ENCODE measurements around the gene METTL25B.

Gene METTL25B

GRCh38 chr1:156727926-156728598 lies at the start of gene METTL25B:
Gene METTL25B (plus strand): TSS chr1:156728469. CDS start chr1:156729105, 636 bp downstream.
- H3K36me3 ChIP-seq (ENCODE audit: insufficient read depth, low read length), result peaks cover 13% of the 10 kb centered on the region
- H3K9ac ChIP-seq (ENCODE audit: low read depth, low read length), result peak within 1 kb of the TSS; percentile 97
- H3K4me1 ChIP-seq (ENCODE audit: insufficient read depth, low read length), result peaks cover 8% of the 10 kb centered on the region
- no peaks in the 10 kb centered on the region for H3K9me3 ChIP-seq (ENCODE audit: control insufficient read depth, insufficient read depth, low read length)

GRCh38 chr1:156680056-156680455 lies 48.2 kb upstream of the METTL25B start:
- peaks cover 18% of the 10 kb centered on the region; the same call in 1 of the 2 replicates for H3K4me1 ChIP-seq (ENCODE audit: insufficient read depth, low read length)
- H3K9me3 ChIP-seq (ENCODE audit: control insufficient read depth, insufficient read depth, low read length), result no peaks in the 10 kb centered on the region
- H3K36me3 ChIP-seq (ENCODE audit: insufficient read depth, low read length), result no peaks in the 10 kb centered on the region
- H3K9ac ChIP-seq (ENCODE audit: low read depth, low read length), result no peak overlapping the region

GRCh38 chr1:156681196-156681960 lies 46.9 kb upstream of the METTL25B start:
- H3K9ac ChIP-seq (ENCODE audit: low read depth, low read length), result no peak overlapping the region
- H3K4me1 ChIP-seq (ENCODE audit: insufficient read depth, low read length), result peaks cover 18% of the 10 kb centered on the region; the same call in 1 of the 2 replicates
- no peaks in the 10 kb centered on the region for H3K9me3 ChIP-seq (ENCODE audit: control insufficient read depth, insufficient read depth, low read length)
- no peaks in the 10 kb centered on the region for H3K36me3 ChIP-seq (ENCODE audit: insufficient read depth, low read length)

GRCh38 chr1:156682166-156682890 lies 45.9 kb upstream of the METTL25B start:
- Histone ChIP-seq H3K9me3 (ENCODE audit: control insufficient read depth, insufficient read depth, low read length) (no peaks in the 10 kb centered on the region), H3K9ac (ENCODE audit: low read depth, low read length) (no peak overlapping the region), H3K4me1 (ENCODE audit: insufficient read depth, low read length) (peaks cover 18% of the 10 kb centered on the region; the same call in 1 of the 2 replicates), H3K36me3 (ENCODE audit: insufficient read depth, low read length) (no peaks in the 10 kb centered on the region)

- H3K9ac ChIP-seq (ENCODE audit: low read depth, low read length), result no peak overlapping the region
- H3K36me3 ChIP-seq (ENCODE audit: insufficient read depth, low read length), result no peaks in the 10 kb centered on the region
- no peaks in the 10 kb centered on the region for H3K9me3 ChIP-seq (ENCODE audit: control insufficient read depth, insufficient read depth, low read length)
- H3K4me1 ChIP-seq (ENCODE audit: insufficient read depth, low read length), result peaks cover 14% of the 10 kb centered on the region; the same call in 1 of the 2 replicates
Measured at GRCh38 chr1:156684227-156684782, 44.0 kb upstream of the METTL25B start.

- H3K36me3 ChIP-seq (ENCODE audit: insufficient read depth, low read length), result no peaks in the 10 kb centered on the region
- H3K4me1 ChIP-seq (ENCODE audit: insufficient read depth, low read length), result peaks cover 30% of the 10 kb centered on the region
- peak overlapping the region; percentile 36; the same call in 1 of the 2 replicates for H3K9ac ChIP-seq (ENCODE audit: low read depth, low read length)
- no peaks in the 10 kb centered on the region for H3K9me3 ChIP-seq (ENCODE audit: control insufficient read depth, insufficient read depth, low read length)
Measured at GRCh38 chr1:156689035-156689952, 39.0 kb upstream of the METTL25B start.

GRCh38 chr1:156689953-156690674 lies 38.2 kb upstream of the METTL25B start:
- Histone ChIP-seq H3K36me3 (ENCODE audit: insufficient read depth, low read length) (no peaks in the 10 kb centered on the region), H3K9me3 (ENCODE audit: control insufficient read depth, insufficient read depth, low read length) (no peaks in the 10 kb centered on the region), H3K9ac (ENCODE audit: low read depth, low read length) (peak overlapping the region; percentile 24; the same call in 1 of the 2 replicates), H3K4me1 (ENCODE audit: insufficient read depth, low read length) (peaks cover 32% of the 10 kb centered on the region)

- peaks cover 32% of the 10 kb centered on the region for H3K4me1 ChIP-seq (ENCODE audit: insufficient read depth, low read length)
- H3K36me3 ChIP-seq (ENCODE audit: insufficient read depth, low read length), result no peaks in the 10 kb centered on the region
- H3K9ac ChIP-seq (ENCODE audit: low read depth, low read length), result no peak overlapping the region; the same call in 1 of the 2 replicates
- no peaks in the 10 kb centered on the region for H3K9me3 ChIP-seq (ENCODE audit: control insufficient read depth, insufficient read depth, low read length)
Measured at GRCh38 chr1:156690675-156691036, 37.6 kb upstream of the METTL25B start.

GRCh38 chr1:156691191-156691590 lies 37.1 kb upstream of the METTL25B start:
- H3K4me1 ChIP-seq (ENCODE audit: insufficient read depth, low read length), result peaks cover 32% of the 10 kb centered on the region
- H3K9ac ChIP-seq (ENCODE audit: low read depth, low read length), result no peak overlapping the region; the same call in 1 of the 2 replicates
- H3K9me3 ChIP-seq (ENCODE audit: control insufficient read depth, insufficient read depth, low read length), result no peaks in the 10 kb centered on the region
- no peaks in the 10 kb centered on the region for H3K36me3 ChIP-seq (ENCODE audit: insufficient read depth, low read length)

- H3K36me3 ChIP-seq (ENCODE audit: insufficient read depth, low read length), result no peaks in the 10 kb centered on the region
- H3K4me1 ChIP-seq (ENCODE audit: insufficient read depth, low read length), result peaks cover 32% of the 10 kb centered on the region
- H3K9ac ChIP-seq (ENCODE audit: low read depth, low read length), result peak overlapping the region; percentile 17
- H3K9me3 ChIP-seq (ENCODE audit: control insufficient read depth, insufficient read depth, low read length), result no peaks in the 10 kb centered on the region
Measured at GRCh38 chr1:156691665-156692440, 36.4 kb upstream of the METTL25B start.

- Histone ChIP-seq H3K36me3 (ENCODE audit: insufficient read depth, low read length) (no peaks in the 10 kb centered on the region), H3K9me3 (ENCODE audit: control insufficient read depth, insufficient read depth, low read length) (no peaks in the 10 kb centered on the region), H3K4me1 (ENCODE audit: insufficient read depth, low read length) (peaks cover 32% of the 10 kb centered on the region), H3K9ac (ENCODE audit: low read depth, low read length) (peak overlapping the region; percentile 17)
Measured at GRCh38 chr1:156692441-156692924, 35.8 kb upstream of the METTL25B start.

Measured in ES-I3 (cell line).